HFF-Myc (cell line): ENCODE results near the gene CCNYL1.

Experiments used
- DNase-seq: peaks from one replicate; pipeline ENCODE4 v3.0.0-alpha.2; 2011; ENCODE audit warnings: low read depth; ENCODE audit errors: extremely low read depth
- H3K4me3 ChIP-seq: replicated peaks from 2 replicates; pipeline ENCODE4 v1.5.1; 2011; ENCODE audit warnings: low read depth, mild to moderate bottlenecking, control low read depth, low read length
- CTCF ChIP-seq: IDR thresholded peaks from 2 replicates; pipeline ENCODE4 v1.5.1; 2012; ENCODE audit warnings: mild to moderate bottlenecking, low read depth, low read length, control low read depth; ENCODE audit errors: missing control alignments

Gene CCNYL1

GRCh38 chr2:207697411-207697810, 14.0 kb upstream of the CCNYL1 start:
- TF ChIP-seq CTCF = no peak
- DNase-seq = no peak
- H3K4me3 ChIP-seq = no peak overlapping the region

GRCh38 chr2:207698301-207698700, 13.1 kb upstream of the CCNYL1 start:
- no peak for DNase-seq
- H3K4me3 ChIP-seq = no peak overlapping the region
- TF ChIP-seq CTCF = no peak

- TF ChIP-seq CTCF = no peak
- H3K4me3 ChIP-seq = no peak overlapping the region
- DNase-seq = no peak
These were observed 7.4 kb upstream of the CCNYL1 start for GRCh38 chr2:207704078-207704477.

- no peak overlapping the region for H3K4me3 ChIP-seq
- TF ChIP-seq CTCF = no peak
- DNase-seq = no peak
These were observed 6.8 kb upstream of the CCNYL1 start for GRCh38 chr2:207704671-207705070.

GRCh38 chr2:207706936-207707860, 4.2 kb upstream of the CCNYL1 start:
- TF ChIP-seq CTCF = no peak
- DNase-seq = no peak
- no peak overlapping the region for H3K4me3 ChIP-seq

- DNase-seq = no peak
- no peak for TF ChIP-seq CTCF
- peak overlapping the region; percentile 77 for H3K4me3 ChIP-seq
These were observed 500 bp downstream of the CCNYL1 start for GRCh38 chr2:207711750-207712530.
